Urinary bladder (tissue), 4 donors: ENCODE data around the gene USP17L13. TPM values are rescaled to one million over a fixed set of nuclear protein-coding genes. Genes with fewer than 3 reads are reported as not detected.
"Not testable (repeated sequence)": the region's sequence is repeated elsewhere in the genome, so short reads cannot be mapped to it uniquely, and the experiment has no call there.

ENCODE experiments used
- DNase-seq: peaks from one replicate; pipeline ENCODE4 v3.0.0-alpha.2; 2015; ENCODE audit errors: extremely low spot score
- H3K27ac ChIP-seq: one replicate; pipeline ENCODE4 v1.5.1; 2013; ENCODE audit warnings: low read depth, mild to moderate bottlenecking, moderate library complexity
- H3K36me3 ChIP-seq: one replicate; pipeline ENCODE4 v1.6.1; 2013; ENCODE audit warnings: mild to moderate bottlenecking, moderate library complexity; ENCODE audit not compliant: insufficient read depth
- H3K4me1 ChIP-seq: one replicate; pipeline ENCODE4 v1.6.1; 2013; ENCODE audit warnings: mild to moderate bottlenecking, moderate library complexity; ENCODE audit not compliant: insufficient read depth
- H3K4me3 ChIP-seq: one replicate; pipeline ENCODE4 v1.5.1; 2013; ENCODE audit warnings: low read depth, low read length
- WGBS: extraction: QIAGEN DNeasy Blood & Tissue Kit; methylation state at CpG from one replicate; pipeline ENCODE4 v1.1.7; 2013; 5-methylcytosine and 5-hydroxymethylcytosine counted together
- polyA plus RNA-seq: library from polyadenylated mRNA; stranded (reverse); fragments of 200-250 nt; gene quantifications from one replicate; pipeline ENCODE4 v1.2.3, GENCODE V29; 2013
- total RNA-seq: library from RNA; depleted of rRNA; stranded (reverse); fragments of >200 nt; gene quantifications from one replicate; pipeline ENCODE4 v1.2.3, GENCODE V29; 2014
- donor health status: healthy with polysubstance abuse.
- donor health status: healthy.

USP17L13 gene
- total and polyA plus RNA-seq, 2 donors, result not detected

- not testable (repeated sequence) for H3K4me3 ChIP-seq, H3K4me1 ChIP-seq, DNase-seq, H3K27ac ChIP-seq, H3K36me3 ChIP-seq
- no CpG with 5 or more reads among the region's 15 CpGs for WGBS
Observed at GRCh38 chr4:9267319-9267718, 42.6 kb downstream of the USP17L13 start, which contains the start of gene USP17L22. Gene USP17L22, plus strand, starts transcription at chr4:9267619. Its CDS starts 0 bp downstream, at chr4:9267619.

DNA sequence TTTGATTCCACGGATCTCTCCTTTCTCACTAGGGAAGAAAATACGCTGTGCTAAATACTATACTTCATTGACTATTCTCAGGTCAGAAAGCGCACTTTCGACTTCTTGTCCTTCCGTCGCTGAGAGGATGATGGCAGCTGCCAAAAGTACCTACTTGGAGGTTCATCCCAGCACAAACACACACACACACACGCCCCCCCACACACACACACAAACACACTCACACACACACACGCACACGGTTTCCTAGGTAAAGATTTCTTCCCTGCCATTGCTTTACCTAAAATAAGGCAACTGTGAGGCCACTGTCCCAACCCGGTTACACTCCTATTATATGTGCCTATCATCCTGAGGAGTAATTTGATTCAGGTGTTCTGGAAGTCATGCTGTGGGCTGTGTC lies 47.0 kb downstream of the USP17L13 start:
- not testable (repeated sequence) for H3K4me3 ChIP-seq, H3K36me3 ChIP-seq, H3K4me1 ChIP-seq, DNase-seq, H3K27ac ChIP-seq
- WGBS, result 79% methylated on average over 5 of the region's 10 CpGs

Other genes with a start within 250 kb of the USP17L13 start
- not detected for gene FAM90A26, start 54.5 kb upstream of the USP17L13 start, total RNA-seq
- not detected for gene FAM90A26, start 54.5 kb upstream of the USP17L13 start, polyA plus RNA-seq
- gene USP17L10, start 14.2 kb upstream of the USP17L13 start, total RNA-seq, result not detected
- gene USP17L10, start 14.2 kb upstream of the USP17L13 start, polyA plus RNA-seq, result not detected
- gene USP17L11, start 9.5 kb upstream of the USP17L13 start, total RNA-seq, result not detected
- gene USP17L11, start 9.5 kb upstream of the USP17L13 start, polyA plus RNA-seq, result not detected
- gene USP17L12, start 4.7 kb upstream of the USP17L13 start, total RNA-seq, result not detected
- gene USP17L12, start 4.7 kb upstream of the USP17L13 start, polyA plus RNA-seq, result not detected
- gene USP17L15, start 9.5 kb downstream of the USP17L13 start, total RNA-seq, result not detected
- gene USP17L15, start 9.5 kb downstream of the USP17L13 start, polyA plus RNA-seq, result not detected
- not detected for gene USP17L17, start 19.0 kb downstream of the USP17L13 start, total RNA-seq
- gene USP17L17, start 19.0 kb downstream of the USP17L13 start, polyA plus RNA-seq, result not detected
- not detected for gene USP17L18, start 23.7 kb downstream of the USP17L13 start, total RNA-seq
- gene USP17L18, start 23.7 kb downstream of the USP17L13 start, polyA plus RNA-seq, result not detected
- gene USP17L19, start 28.5 kb downstream of the USP17L13 start, total RNA-seq, result not detected
- gene USP17L19, start 28.5 kb downstream of the USP17L13 start, polyA plus RNA-seq, result not detected
- not detected for gene USP17L20, start 33.2 kb downstream of the USP17L13 start, total RNA-seq
- not detected for gene USP17L20, start 33.2 kb downstream of the USP17L13 start, polyA plus RNA-seq
- gene USP17L21, start 38.0 kb downstream of the USP17L13 start, total RNA-seq, result not detected
- not detected for gene USP17L21, start 38.0 kb downstream of the USP17L13 start, polyA plus RNA-seq
- gene USP17L22, start 42.7 kb downstream of the USP17L13 start, total RNA-seq, result not detected
- gene USP17L22, start 42.7 kb downstream of the USP17L13 start, polyA plus RNA-seq, result not detected
- gene USP17L24, start 100.3 kb downstream of the USP17L13 start, total RNA-seq, result not detected
- gene USP17L24, start 100.3 kb downstream of the USP17L13 start, polyA plus RNA-seq, result not detected
- gene USP17L25, start 105.0 kb downstream of the USP17L13 start, total RNA-seq, result not detected
- gene USP17L25, start 105.0 kb downstream of the USP17L13 start, polyA plus RNA-seq, result not detected
- not detected for gene USP17L26, start 109.8 kb downstream of the USP17L13 start, total RNA-seq
- gene USP17L26, start 109.8 kb downstream of the USP17L13 start, polyA plus RNA-seq, result not detected
- gene USP17L5, start 114.5 kb downstream of the USP17L13 start, total RNA-seq, result not detected
- gene USP17L5, start 114.5 kb downstream of the USP17L13 start, polyA plus RNA-seq, result not detected
- gene USP17L27, start 119.3 kb downstream of the USP17L13 start, total RNA-seq, result not detected
- gene USP17L27, start 119.3 kb downstream of the USP17L13 start, polyA plus RNA-seq, result not detected
- not detected for gene USP17L28, start 124.0 kb downstream of the USP17L13 start, total RNA-seq
- not detected for gene USP17L28, start 124.0 kb downstream of the USP17L13 start, polyA plus RNA-seq
- not detected for gene USP17L29, start 128.7 kb downstream of the USP17L13 start, total RNA-seq
- not detected for gene USP17L29, start 128.7 kb downstream of the USP17L13 start, polyA plus RNA-seq
- gene USP17L30, start 138.2 kb downstream of the USP17L13 start, total RNA-seq, result not detected
- not detected for gene USP17L30, start 138.2 kb downstream of the USP17L13 start, polyA plus RNA-seq
- gene DEFB131A, start 219.5 kb downstream of the USP17L13 start, total RNA-seq, result not detected
- gene DEFB131A, start 219.5 kb downstream of the USP17L13 start, polyA plus RNA-seq, result not detected